GM10847 (cell line): ENCODE data around the gene RPS26.

ENCODE experiments used
- POLR2A ChIP-seq: IDR thresholded peaks from 2 replicates; pipeline ENCODE4 v1.6.1; 2011; ENCODE audit not compliant: insufficient read length; ENCODE audit errors: extremely low read depth

Gene RPS26

GRCh38 chr12:56086608-56087007 lies 44.9 kb downstream of the RPS26 start:
- TF ChIP-seq POLR2A, result no peak

- TF ChIP-seq POLR2A, result no peak
Observed at GRCh38 chr12:56087220-56087619, 45.5 kb downstream of the RPS26 start.
